SKM-1 (cell line): ENCODE data around the gene SUMF2.
"Not testable (repeated sequence)": the region's sequence is repeated elsewhere in the genome, so short reads cannot be mapped to it uniquely, and the experiment has no call there.

Experiments
- DNase-seq: peaks from one replicate; lab custom pipeline; 2025; ENCODE audit not compliant: unreplicated experiment; lab: John Stamatoyannopoulos, UW

SUMF2 gene

GRCh38 chr7:56062382-56062781 lies 1.7 kb upstream of the SUMF2 start:
- DNase-seq, result no peak

- no peak for DNase-seq
These were observed 595 bp upstream of the SUMF2 start for GRCh38 chr7:56063500-56063881.

GRCh38 chr7:56066376-56066775 lies 2.3 kb downstream of the SUMF2 start:
- not testable (repeated sequence) for DNase-seq

- peak; percentile 5 for DNase-seq
These were observed 10.3 kb downstream of the SUMF2 start for GRCh38 chr7:56074371-56074791.

- no peak for DNase-seq
These were observed 13.6 kb downstream of the SUMF2 start for GRCh38 chr7:56077681-56078080.

- no peak for DNase-seq
These were observed 14.1 kb downstream of the SUMF2 start for GRCh38 chr7:56078196-56078595.

- no peak for DNase-seq
These were observed 15.5 kb downstream of the SUMF2 start for GRCh38 chr7:56079450-56080185.

GRCh38 chr7:56080726-56081435 lies 16.8 kb downstream of the SUMF2 start:
- not testable (repeated sequence) for DNase-seq

- DNase-seq, result no peak
These were observed 17.7 kb downstream of the SUMF2 start for GRCh38 chr7:56081626-56082340.

- DNase-seq, result no peak
These were observed 19.2 kb downstream of the SUMF2 start for GRCh38 chr7:56083150-56083785.

GRCh38 chr7:56086761-56087160 lies 22.7 kb downstream of the SUMF2 start:
- no peak for DNase-seq

GRCh38 chr7:56087445-56087844 lies 23.4 kb downstream of the SUMF2 start:
- no peak for DNase-seq

- no peak for DNase-seq
These were observed 27.5 kb downstream of the SUMF2 start for GRCh38 chr7:56091591-56091990.

- not testable (repeated sequence) for DNase-seq
These were observed 28.3 kb downstream of the SUMF2 start for GRCh38 chr7:56092388-56092787.

- DNase-seq, result no peak
These were observed 28.9 kb downstream of the SUMF2 start, which contains the start of gene PHKG1 for GRCh38 chr7:56092789-56093531. TSS of gene PHKG1 (minus strand) at chr7:56092952. CDS start at chr7:56088941, 4,011 bp downstream.

GRCh38 chr7:56097700-56098099 lies 33.6 kb downstream of the SUMF2 start:
- DNase-seq, result no peak

GRCh38 chr7:56098187-56099008 lies 34.3 kb downstream of the SUMF2 start:
- not testable (repeated sequence) for DNase-seq

- no peak for DNase-seq
These were observed 35.6 kb downstream of the SUMF2 start for GRCh38 chr7:56099653-56100052.

GRCh38 chr7:56104138-56104537 lies 40.1 kb downstream of the SUMF2 start:
- DNase-seq, result not testable (repeated sequence)

GRCh38 chr7:56105508-56105907 lies 41.4 kb downstream of the SUMF2 start:
- DNase-seq, result no peak
